GM12878 (cell line): ENCODE results near the gene TNXB. TPM values are rescaled to one million over a fixed set of nuclear protein-coding genes. Genes with fewer than 3 reads are reported as not detected.

ENCODE experiments used
- ATAC-seq: fragments of 200-7000 bp; cut with Tn5 transposase; 3 replicates; pipeline ENCODE4 v1.9.1; 2020; ENCODE audit warnings: mild to moderate bottlenecking, moderate library complexity
- BruUV-seq: library from RNA; stranded (reverse); fragments of 400-500 nt; replicated peaks from 2 replicates; lab custom pipeline; 2021; lab: Mats Ljungman, UMichigan
- CTCF ChIA-PET: fragments of 300-600 bp; sonication (Branson Sonifier 250); formaldehyde crosslinking; extraction: SDS; loops from one replicate; lab custom pipeline; 2021; ENCODE audit warnings: inconsistent platforms; lab: Yijun Ruan, JAX
- POLR2A ChIA-PET: fragments of 350-600 bp; formaldehyde crosslinking; extraction: SDS; loops from one replicate; lab custom pipeline; 2021; ENCODE audit warnings: inconsistent platforms; lab: Charles Lee
- RAD21 ChIA-PET: fragments of 300-600 bp; sonication (Branson Sonifier 250); formaldehyde crosslinking; loops from one replicate; lab custom pipeline; 2023; ENCODE audit warnings: antibody characterized with exemption; ENCODE audit not compliant: unreplicated experiment; lab: Charles Lee
- SMC1A ChIA-PET: fragments of 300-600 bp; sonication (Branson Sonifier 250); formaldehyde crosslinking; loops from one replicate; lab custom pipeline; 2023; ENCODE audit not compliant: unreplicated experiment, uncharacterized antibody; lab: Charles Lee
- DNase-seq: peaks from one replicate; pipeline ENCODE4 v3.0.0-alpha.2; 2011; ENCODE audit warnings: low read depth, low spot score
- FAIRE-seq: peaks from 3 replicates; lab custom pipeline; 2011; peaks lifted over from hg19 to GRCh38; lab: Jason Lieb, UNC
- H2AFZ ChIP-seq: 2 replicates; pipeline ENCODE4 v1.6.0; 2011; ENCODE audit warnings: low read depth, low read length, control low read depth; ENCODE audit not compliant: control insufficient read depth
- H3K27ac ChIP-seq: 2 replicates; pipeline ENCODE4 v1.5.1; 2011; ENCODE audit warnings: control low read depth; ENCODE audit not compliant: control insufficient read depth, insufficient read depth
- H3K27me3 ChIP-seq, 2 experiments: replicated peaks in 1 of 2; 2 replicates each; pipeline versions ENCODE4 v1.6.0 to v1.6.1; 2011; ENCODE audit warnings: low read length in 1 of 2; ENCODE audit not compliant: control insufficient read depth in 2 of 2, insufficient read depth in 2 of 2
- H3K36me3 ChIP-seq, 2 experiments: 2 replicates each; pipeline ENCODE4 v1.5.1; 2011; ENCODE audit warnings: low read length in 1 of 2; ENCODE audit not compliant: control insufficient read depth in 2 of 2, insufficient read depth in 2 of 2
- H3K4me1 ChIP-seq: 2 replicates; pipeline ENCODE4 v1.6.1; 2011; ENCODE audit warnings: mild to moderate bottlenecking, low read length, moderate library complexity, mixed read lengths; ENCODE audit not compliant: control insufficient read depth, insufficient read depth
- H3K4me2 ChIP-seq: 2 replicates; pipeline ENCODE4 v1.6.0; 2011; ENCODE audit warnings: control low read depth; ENCODE audit not compliant: control insufficient read depth, insufficient read depth
- H3K4me3 ChIP-seq: fragments of 200-600 bp; sonication (generic); 2 replicates; pipeline ENCODE4 v1.5.1; 2016
- H3K79me2 ChIP-seq: 2 replicates; pipeline ENCODE4 v1.6.0; 2011; ENCODE audit warnings: low read length; ENCODE audit not compliant: control insufficient read depth, insufficient read depth
- H3K9ac ChIP-seq: 2 replicates; pipeline ENCODE4 v1.8.0; 2011; ENCODE audit warnings: low read length, control low read depth, mixed read lengths; ENCODE audit not compliant: control insufficient read depth, insufficient read depth
- H3K9me3 ChIP-seq: replicated peaks from 3 replicates; pipeline ENCODE4 v1.5.1; 2011; ENCODE audit warnings: mild to moderate bottlenecking, low read length; ENCODE audit not compliant: control insufficient read depth, insufficient read depth
- H4K20me1 ChIP-seq: 2 replicates; pipeline ENCODE4 v1.6.0; 2011; ENCODE audit not compliant: control insufficient read depth, insufficient read depth
- EZH2 ChIP-seq: IDR thresholded peaks from 2 replicates; pipeline ENCODE4 v1.6.1; 2012; ENCODE audit warnings: low read depth, mild to moderate bottlenecking, control low read depth, inconsistent platforms, low read length, borderline replicate concordance; ENCODE audit not compliant: control insufficient read depth
- IKZF2 ChIP-seq, 2 experiments: fragments of 450-650 bp; IDR thresholded peaks; 2 replicates each; pipeline ENCODE4 v1.6.1; 2017; ENCODE audit warnings: mild to moderate bottlenecking in 2 of 2, moderate library complexity in 2 of 2
- MEF2B ChIP-seq: fragments of 450-650 bp; IDR thresholded peaks from 2 replicates; pipeline ENCODE4 v1.6.1; 2018; ENCODE audit warnings: mild to moderate bottlenecking, moderate library complexity; ENCODE audit not compliant: partially characterized antibody, poor library complexity, severe bottlenecking
- MTA3 ChIP-seq: IDR thresholded peaks from 2 replicates; pipeline ENCODE4 v1.6.1; 2012; ENCODE audit warnings: low read length, inconsistent platforms, borderline replicate concordance
- RAD21 ChIP-seq: IDR thresholded peaks from 2 replicates; pipeline ENCODE4 v1.6.1; 2011; ENCODE audit warnings: mild to moderate bottlenecking, low read depth, low read length, moderate library complexity; ENCODE audit not compliant: insufficient read depth
- RFX5 ChIP-seq: IDR thresholded peaks from 2 replicates; pipeline ENCODE4 v1.6.1; 2011; ENCODE audit warnings: low read depth, low read length, improper control_type of control experiment
- SIX5 ChIP-seq: IDR thresholded peaks from 2 replicates; pipeline ENCODE4 v1.6.1; 2011; ENCODE audit warnings: mild to moderate bottlenecking, low read depth, low read length, moderate library complexity; ENCODE audit not compliant: severe bottlenecking
- SMC3 ChIP-seq: IDR thresholded peaks from 2 replicates; pipeline ENCODE4 v1.6.1; 2011; ENCODE audit warnings: low read length, improper control_type of control experiment, borderline replicate concordance
- TBL1XR1 ChIP-seq: IDR thresholded peaks from 2 replicates; pipeline ENCODE4 v1.6.1; 2012; ENCODE audit warnings: low read depth, low read length, improper control_type of control experiment
- YY1 ChIP-seq: IDR thresholded peaks from 2 replicates; pipeline ENCODE4 v1.6.1; 2011; ENCODE audit warnings: low read depth, mild to moderate bottlenecking, low read length
- WGBS: methylation state at CpG from one replicate; pipeline ENCODE4 v1.1.6; 2016; ENCODE audit warnings: low lambda C conversion rate; ENCODE audit not compliant: insufficient replicate concordance, insufficient coverage; ENCODE audit errors: missing lambda C conversion rate; 5-methylcytosine and 5-hydroxymethylcytosine counted together
- in situ Hi-C: fragments of 300-500 bp; cut with MboI; formaldehyde crosslinking; loops from 9 replicates; pipeline ENCODE4 v1.14.3; 2018; ENCODE audit warnings: mixed read lengths
- intact Hi-C: fragments of 100-400 bp; cut with micrococcal nuclease; formaldehyde crosslinking; loops from one replicate; pipeline ENCODE4 v1.14.2; 2022; ENCODE audit not compliant: unreplicated experiment
- polyA plus RNA-seq, 11 experiments: library from polyadenylated mRNA; depleted of rRNA in 4 of 11; unstranded in 6 of 11; stranded (reverse) in 5 of 11; fragments of >200 nt; fragmentation: Nextera tagmentation in 4 of 11; fragmentation: Illumina TruSeq in 1 of 11; extraction: Ambion mirVana in 4 of 11; extraction: Trizol in 1 of 11; gene quantifications; 1 replicate in 1 of 11; 2 replicates in 10 of 11; pipeline versions ENCODE4 v1.2.1 to v1.2.3, GENCODE V29; 2011 to 2016; ENCODE audit warnings: inconsistent platforms in 2 of 11, missing spikeins in 2 of 11, low read depth in 1 of 11
- total RNA-seq, 4 experiments: library from RNA; depleted of rRNA in 3 of 4; stranded (reverse); fragments of >200 nt in 3 of 4; fragmentation: Illumina TruSeq in 1 of 4; extraction: Trizol in 1 of 4; gene quantifications; 2 replicates each; pipeline versions ENCODE4 v1.2.1 to v1.2.3, GENCODE V29; 2013 to 2021
- TF ChIP-seq, protein P1 (sequence below): fragments of 450-650 bp; IDR thresholded peaks from 2 replicates; pipeline ENCODE4 v1.6.1; 2014; ENCODE audit warnings: mild to moderate bottlenecking
- TF ChIP-seq, protein P2 (sequence below): fragments of 450-650 bp; IDR thresholded peaks from 2 replicates; pipeline ENCODE4 v1.6.1; 2018; ENCODE audit warnings: borderline replicate concordance, mild to moderate bottlenecking; ENCODE audit not compliant: partially characterized antibody
- TF ChIP-seq, protein P3 (sequence below): IDR thresholded peaks from 2 replicates; pipeline ENCODE4 v1.6.1; 2012; ENCODE audit warnings: low read depth, low read length, improper control_type of control experiment
- TF ChIP-seq, protein P4 (sequence below), 3 experiments: IDR thresholded peaks in 2 of 3; conservative IDR thresholded peaks in 1 of 3; 2 replicates each; pipeline ENCODE4 v1.5.1; 2011; ENCODE audit warnings: low read depth in 3 of 3, low read length in 3 of 3, mild to moderate bottlenecking in 3 of 3, control low read depth in 2 of 3, moderate library complexity in 2 of 3, inconsistent platforms in 1 of 3, mixed read lengths in 1 of 3; ENCODE audit not compliant: control insufficient read depth in 2 of 3, insufficient read depth in 1 of 3; ENCODE audit errors: extremely low read depth in 1 of 3

TNXB gene
- total and polyA plus RNA-seq, 10 of the 15 experiments (the other 5 are each of a cell fraction or from before 2014, with no cell fraction given), result 0.03 to 2.5 (median 0.68) TPM; not detected in 2

DNA sequence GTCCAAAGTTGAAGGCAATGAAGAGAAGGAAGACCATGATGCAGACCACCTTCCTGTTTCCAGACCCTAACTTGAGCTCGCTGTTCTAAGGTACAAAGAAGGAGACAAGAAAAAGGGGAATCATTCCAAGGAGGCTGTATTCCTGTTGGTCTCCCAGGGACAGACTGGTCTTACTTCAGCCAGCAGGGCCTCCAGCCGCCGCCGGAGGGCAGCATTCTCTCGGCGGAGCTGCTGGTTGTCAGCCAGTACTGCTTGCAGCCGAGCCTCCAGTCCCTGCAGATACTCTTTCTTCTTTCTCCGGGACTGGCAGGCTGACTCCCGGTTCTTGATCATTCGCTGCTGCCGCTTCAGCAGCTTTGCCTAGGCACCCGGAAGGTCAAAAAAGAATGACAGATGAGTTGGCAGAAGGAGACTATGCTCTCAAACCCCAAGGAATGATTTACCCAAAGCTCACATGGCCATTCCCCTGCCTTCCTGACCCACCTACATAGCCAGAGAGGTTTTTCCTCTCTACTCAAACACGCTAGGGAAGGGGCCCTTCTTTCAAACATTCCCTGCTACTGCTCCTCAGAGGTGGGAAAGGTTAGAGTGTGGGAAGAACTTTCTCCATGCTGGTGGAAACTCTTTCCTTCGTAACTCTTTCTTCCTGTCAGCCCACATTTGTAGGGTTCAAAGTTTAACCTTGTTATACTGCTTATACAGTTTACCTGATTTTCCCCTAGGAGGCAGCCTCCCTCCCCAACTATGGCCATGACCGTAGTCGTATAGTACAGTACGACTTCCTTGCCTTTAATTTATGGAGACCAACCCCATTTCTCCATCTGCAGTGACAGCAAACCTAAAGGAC lies 9.9 kb upstream of the TNXB start:
- intact Hi-C loops, result loop anchor here (1.0 to 10.0 kb wide), 5 partner anchors 36 to 666 kb away; partner anchors contain the start of genes AGPAT1 and PPT2
- CTCF ChIA-PET, result interaction anchor here (0.6 to 3.3 kb wide), 19 partner anchors 9 to 667 kb away, joined by 3 to 48 read pairs (median 4); partner anchors contain the start of genes AGPAT1, ATF6B, C2 and FKBPL
- POLR2A ChIA-PET, result interaction anchor here (1.0 to 1.3 kb wide), 3 partner anchors 58 to 77 kb away, joined by 3 to 5 read pairs (median 3); partner anchors contain the start of gene GPSM3
- RAD21 ChIA-PET, result interaction anchor here (0.7 to 1.8 kb wide), 4 partner anchors 9 to 79 kb away, joined by 3 to 6 read pairs (median 4); partner anchors contain the start of gene ATF6B
- FAIRE-seq (peak; percentile 84), DNase-seq (peak; percentile 24), ATAC-seq (peak; percentile 99)
- Histone ChIP-seq H3K9me3 (no peaks in the 10 kb centered on the region), H3K36me3 (peaks cover 11 to 27% of the 10 kb centered on the region in 2 experiments), H3K4me3 (no peak overlapping the region), H3K79me2 (no peaks in the 10 kb centered on the region), H3K4me1 (no peaks in the 10 kb centered on the region), H3K27ac (no peak overlapping the region), H3K4me2 (no peak overlapping the region), H3K27me3 (no peaks in the 10 kb centered on the region), H3K9ac (no peak overlapping the region), H2AFZ (no peak overlapping the region), H4K20me1 (no peaks in the 10 kb centered on the region; the same call in 1 of the 2 replicates)
- BruUV-seq, result no TSS peak
- in situ Hi-C loops, result no loop called here
- SMC1A ChIA-PET, result interaction anchor here (0.6 to 1.8 kb wide), 6 partner anchors 9 to 667 kb away, joined by 3 to 8 read pairs (median 3); partner anchors contain the start of genes ATF6B and EGFL8
- WGBS, result 26% methylated on average over 17 of the region's 17 CpGs
- TF ChIP-seq MTA3, result no peak
- TF ChIP-seq, protein P1, sequence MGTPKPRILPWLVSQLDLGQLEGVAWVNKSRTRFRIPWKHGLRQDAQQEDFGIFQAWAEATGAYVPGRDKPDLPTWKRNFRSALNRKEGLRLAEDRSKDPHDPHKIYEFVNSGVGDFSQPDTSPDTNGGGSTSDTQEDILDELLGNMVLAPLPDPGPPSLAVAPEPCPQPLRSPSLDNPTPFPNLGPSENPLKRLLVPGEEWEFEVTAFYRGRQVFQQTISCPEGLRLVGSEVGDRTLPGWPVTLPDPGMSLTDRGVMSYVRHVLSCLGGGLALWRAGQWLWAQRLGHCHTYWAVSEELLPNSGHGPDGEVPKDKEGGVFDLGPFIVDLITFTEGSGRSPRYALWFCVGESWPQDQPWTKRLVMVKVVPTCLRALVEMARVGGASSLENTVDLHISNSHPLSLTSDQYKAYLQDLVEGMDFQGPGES, result no peak
- no peak for TF ChIP-seq IKZF2 (IDR thresholded peaks at IDR 0.05)
- no peak for TF ChIP-seq RFX5
- TF ChIP-seq RAD21, result peak; percentile 73
- TF ChIP-seq MEF2B, result no peak
- TF ChIP-seq, protein P2, sequence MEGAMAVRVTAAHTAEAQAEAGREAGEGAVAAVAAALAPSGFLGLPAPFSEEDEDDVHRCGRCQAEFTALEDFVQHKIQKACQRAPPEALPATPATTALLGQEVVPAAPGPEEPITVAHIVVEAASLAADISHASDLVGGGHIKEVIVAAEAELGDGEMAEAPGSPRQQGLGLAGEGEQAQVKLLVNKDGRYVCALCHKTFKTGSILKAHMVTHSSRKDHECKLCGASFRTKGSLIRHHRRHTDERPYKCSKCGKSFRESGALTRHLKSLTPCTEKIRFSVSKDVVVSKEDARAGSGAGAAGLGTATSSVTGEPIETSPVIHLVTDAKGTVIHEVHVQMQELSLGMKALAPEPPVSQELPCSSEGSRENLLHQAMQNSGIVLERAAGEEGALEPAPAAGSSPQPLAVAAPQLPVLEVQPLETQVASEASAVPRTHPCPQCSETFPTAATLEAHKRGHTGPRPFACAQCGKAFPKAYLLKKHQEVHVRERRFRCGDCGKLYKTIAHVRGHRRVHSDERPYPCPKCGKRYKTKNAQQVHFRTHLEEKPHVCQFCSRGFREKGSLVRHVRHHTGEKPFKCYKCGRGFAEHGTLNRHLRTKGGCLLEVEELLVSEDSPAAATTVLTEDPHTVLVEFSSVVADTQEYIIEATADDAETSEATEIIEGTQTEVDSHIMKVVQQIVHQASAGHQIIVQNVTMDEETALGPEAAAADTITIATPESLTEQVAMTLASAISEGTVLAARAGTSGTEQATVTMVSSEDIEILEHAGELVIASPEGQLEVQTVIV, result no peak
- TF ChIP-seq, protein P3, sequence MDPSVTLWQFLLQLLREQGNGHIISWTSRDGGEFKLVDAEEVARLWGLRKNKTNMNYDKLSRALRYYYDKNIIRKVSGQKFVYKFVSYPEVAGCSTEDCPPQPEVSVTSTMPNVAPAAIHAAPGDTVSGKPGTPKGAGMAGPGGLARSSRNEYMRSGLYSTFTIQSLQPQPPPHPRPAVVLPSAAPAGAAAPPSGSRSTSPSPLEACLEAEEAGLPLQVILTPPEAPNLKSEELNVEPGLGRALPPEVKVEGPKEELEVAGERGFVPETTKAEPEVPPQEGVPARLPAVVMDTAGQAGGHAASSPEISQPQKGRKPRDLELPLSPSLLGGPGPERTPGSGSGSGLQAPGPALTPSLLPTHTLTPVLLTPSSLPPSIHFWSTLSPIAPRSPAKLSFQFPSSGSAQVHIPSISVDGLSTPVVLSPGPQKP, result no peak
- no peak for TF ChIP-seq EZH2
- TF ChIP-seq SIX5, result no peak
- TF ChIP-seq, protein P4, sequence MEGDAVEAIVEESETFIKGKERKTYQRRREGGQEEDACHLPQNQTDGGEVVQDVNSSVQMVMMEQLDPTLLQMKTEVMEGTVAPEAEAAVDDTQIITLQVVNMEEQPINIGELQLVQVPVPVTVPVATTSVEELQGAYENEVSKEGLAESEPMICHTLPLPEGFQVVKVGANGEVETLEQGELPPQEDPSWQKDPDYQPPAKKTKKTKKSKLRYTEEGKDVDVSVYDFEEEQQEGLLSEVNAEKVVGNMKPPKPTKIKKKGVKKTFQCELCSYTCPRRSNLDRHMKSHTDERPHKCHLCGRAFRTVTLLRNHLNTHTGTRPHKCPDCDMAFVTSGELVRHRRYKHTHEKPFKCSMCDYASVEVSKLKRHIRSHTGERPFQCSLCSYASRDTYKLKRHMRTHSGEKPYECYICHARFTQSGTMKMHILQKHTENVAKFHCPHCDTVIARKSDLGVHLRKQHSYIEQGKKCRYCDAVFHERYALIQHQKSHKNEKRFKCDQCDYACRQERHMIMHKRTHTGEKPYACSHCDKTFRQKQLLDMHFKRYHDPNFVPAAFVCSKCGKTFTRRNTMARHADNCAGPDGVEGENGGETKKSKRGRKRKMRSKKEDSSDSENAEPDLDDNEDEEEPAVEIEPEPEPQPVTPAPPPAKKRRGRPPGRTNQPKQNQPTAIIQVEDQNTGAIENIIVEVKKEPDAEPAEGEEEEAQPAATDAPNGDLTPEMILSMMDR (IDR thresholded peaks at IDR 0.05 in 2 of 3, conservative IDR thresholded peaks at IDR 0.05 in 1 of 3; ENCODE audit: control insufficient read depth in 2 of 3, extremely low read depth in 1 of 3, insufficient read depth in 1 of 3, low read depth in 3 of 3, low read length in 3 of 3), result peak; percentile 93 to 96 (median 95)
- 0 out of 2 replicates have a peak, but pooled peaks have one; percentile 53 for TF ChIP-seq YY1
- peak; percentile 81 for TF ChIP-seq SMC3
- no peak for TF ChIP-seq TBL1XR1
